K562 (cell line): ENCODE data around the gene HCRTR1. TPM values are rescaled to one million over a fixed set of nuclear protein-coding genes. Genes with fewer than 3 reads are reported as not detected.

Experiments
- ATAC-seq: fragments of 200-7000 bp; cut with Tn5 transposase; 3 replicates; pipeline ENCODE4 v1.9.1; 2020; ENCODE audit warnings: moderate library complexity
- BruUV-seq: library from RNA; stranded (reverse); fragments of 400-500 nt; replicated peaks from 2 replicates; lab custom pipeline; 2021; lab: Mats Ljungman, UMichigan
- CTCF ChIA-PET: fragments of 300-600 bp; formaldehyde crosslinking; extraction: SDS; loops from one replicate; lab custom pipeline; 2021; ENCODE audit warnings: low intra/inter-chr PET ratio; lab: Yijun Ruan, JAX
- POLR2A ChIA-PET: fragments of 300-600, 350-650 bp; sonication (Branson Sonifier 250); formaldehyde crosslinking; extraction: SDS; loops from one replicate; lab custom pipeline; 2021; ENCODE audit warnings: antibody characterized with exemption, inconsistent platforms; lab: Yijun Ruan, JAX
- DNase-seq, 4 experiments: peaks; one replicate each; pipeline versions ENCODE4 v3.0.0 to v3.0.0-alpha.2; 2011 to 2018; ENCODE audit warnings: low spot score in 3 of 4, mixed read lengths in 3 of 4; ENCODE audit errors: extremely low read depth in 1 of 4
- FAIRE-seq: peaks from 2 replicates; lab custom pipeline; 2011; peaks lifted over from hg19 to GRCh38; lab: Jason Lieb, UNC
- H2AFZ ChIP-seq: 2 replicates; pipeline ENCODE4 v1.6.0; 2011; ENCODE audit warnings: low read depth, low read length, control low read depth, inconsistent platforms
- H3K27ac ChIP-seq: fragments of 200-600 bp; 3 replicates; pipeline ENCODE4 v1.8.0; 2011; ENCODE audit warnings: low read depth, mild to moderate bottlenecking, control low read depth, inconsistent platforms, low read length, moderate library complexity, mixed read lengths; ENCODE audit errors: extremely low read depth
- H3K27me3 ChIP-seq, 2 experiments: fragments of 300-600 bp in 1 of 2; 2 replicates in 1 of 2; 3 replicates in 1 of 2; pipeline versions ENCODE4 v1.6.0 to v1.8.0; 2011; ENCODE audit warnings: inconsistent platforms in 2 of 2, low read length in 2 of 2, mild to moderate bottlenecking in 1 of 2, mixed read lengths in 1 of 2, moderate library complexity in 1 of 2; ENCODE audit not compliant: control insufficient read depth in 2 of 2, insufficient read depth in 2 of 2
- H3K36me3 ChIP-seq: fragments of 300-600 bp; 3 replicates; pipeline ENCODE4 v1.8.0; 2011; ENCODE audit warnings: mild to moderate bottlenecking, low read length, inconsistent platforms; ENCODE audit not compliant: control insufficient read depth, insufficient read depth
- H3K4me1 ChIP-seq, 2 experiments: fragments of 200-600 bp in 1 of 2; replicated peaks in 1 of 2; 2 replicates in 1 of 2; 3 replicates in 1 of 2; pipeline versions ENCODE4 v1.5.1 to v1.8.0; 2011; ENCODE audit warnings: inconsistent platforms in 2 of 2, low read length in 2 of 2, mild to moderate bottlenecking in 1 of 2, mixed read lengths in 1 of 2, moderate library complexity in 1 of 2; ENCODE audit not compliant: control insufficient read depth in 2 of 2, insufficient read depth in 2 of 2
- H3K4me2 ChIP-seq: 2 replicates; pipeline ENCODE4 v1.6.1; 2011; ENCODE audit warnings: low read length, control low read depth, inconsistent platforms, mixed read lengths; ENCODE audit not compliant: insufficient read depth
- H3K4me3 ChIP-seq: fragments of 200-600 bp; sonication (generic), shearing (Covaris generic); 2 replicates; pipeline ENCODE4 v1.5.1; 2016; ENCODE audit warnings: control low read depth, inconsistent platforms
- H3K79me2 ChIP-seq: fragments of 200-600 bp; 3 replicates; pipeline ENCODE4 v1.8.0; 2011; ENCODE audit warnings: low read length, inconsistent platforms; ENCODE audit not compliant: control insufficient read depth, insufficient read depth
- H3K9ac ChIP-seq, 2 experiments: 2 replicates each; pipeline versions ENCODE4 v1.6.0 to v1.6.1; 2011; ENCODE audit warnings: low read depth in 2 of 2, low read length in 2 of 2, control low read depth in 1 of 2, inconsistent platforms in 1 of 2, mild to moderate bottlenecking in 1 of 2, mixed read lengths in 1 of 2; ENCODE audit not compliant: insufficient read depth in 1 of 2
- H3K9me1 ChIP-seq: one replicate; pipeline ENCODE4 v1.6.0; 2011; ENCODE audit warnings: inconsistent platforms, mild to moderate bottlenecking, low read length, moderate library complexity; ENCODE audit not compliant: control insufficient read depth, insufficient read depth
- H3K9me3 ChIP-seq: replicated peaks from 2 replicates; pipeline ENCODE4 v1.5.1; 2011; ENCODE audit warnings: low read depth, low read length, inconsistent platforms; ENCODE audit not compliant: control insufficient read depth, insufficient read depth
- H4K20me1 ChIP-seq: replicated peaks from 2 replicates; pipeline ENCODE4 v1.6.1; 2011; ENCODE audit warnings: low read length, inconsistent platforms, mixed read lengths; ENCODE audit not compliant: control insufficient read depth, insufficient read depth
- C11orf30 ChIP-seq: fragments of 450-650 bp; IDR thresholded peaks from 2 replicates; pipeline ENCODE4 v1.6.1; 2016; ENCODE audit warnings: low read depth, mild to moderate bottlenecking
- EHMT2 ChIP-seq: fragments of 450-650 bp; IDR thresholded peaks from 2 replicates; pipeline ENCODE4 v1.6.1; 2018; ENCODE audit warnings: antibody characterized with exemption
- MTA1 ChIP-seq: fragments of 450-650 bp; IDR thresholded peaks from 2 replicates; pipeline ENCODE4 v1.6.1; 2017; ENCODE audit warnings: borderline replicate concordance
- NCOA1 ChIP-seq: fragments of 450-650 bp; IDR thresholded peaks from 2 replicates; pipeline ENCODE4 v1.6.1; 2016; ENCODE audit warnings: low read depth
- NCOA2 ChIP-seq, 2 experiments: fragments of 450-650 bp; IDR thresholded peaks; 2 replicates each; pipeline ENCODE4 v1.6.1; 2018; ENCODE audit warnings: mild to moderate bottlenecking in 2 of 2, moderate library complexity in 1 of 2; ENCODE audit not compliant: partially characterized antibody in 2 of 2
- NCOA4 ChIP-seq: fragments of 450-650 bp; IDR thresholded peaks from 2 replicates; pipeline ENCODE4 v1.6.1; 2018; ENCODE audit warnings: mild to moderate bottlenecking; ENCODE audit not compliant: partially characterized antibody
- RAD51 ChIP-seq: fragments of 450-650 bp; IDR thresholded peaks from 2 replicates; pipeline ENCODE4 v1.7.1; 2016; ENCODE audit warnings: low read depth, mild to moderate bottlenecking, borderline replicate concordance
- SAP30 ChIP-seq: fragments of 200-600 bp; sonication (generic); IDR thresholded peaks from 2 replicates; pipeline ENCODE4 v1.6.1; 2012; ENCODE audit warnings: borderline replicate concordance, low read depth, mild to moderate bottlenecking, moderate library complexity, low read length, control low read depth, inconsistent platforms; ENCODE audit not compliant: insufficient read depth, poor library complexity, severe bottlenecking
- SIN3A ChIP-seq, 2 experiments: fragments of 150-350 bp in 1 of 2; IDR thresholded peaks; 2 replicates each; pipeline ENCODE4 v1.6.1; 2011 to 2016; ENCODE audit warnings: borderline replicate concordance in 2 of 2, low read depth in 2 of 2, low read length in 2 of 2, mild to moderate bottlenecking in 2 of 2, moderate library complexity in 2 of 2; ENCODE audit not compliant: control insufficient read depth in 1 of 2
- SMARCC2 ChIP-seq: fragments of 450-650 bp; IDR thresholded peaks from 2 replicates; pipeline ENCODE4 v1.6.1; 2017; ENCODE audit warnings: antibody characterized with exemption, moderate library complexity, mild to moderate bottlenecking, low read depth
- ZBTB8A ChIP-seq: fragments of 450-650 bp; IDR thresholded peaks from 2 replicates; pipeline ENCODE4 v1.6.1; 2018; ENCODE audit warnings: mild to moderate bottlenecking, moderate library complexity; ENCODE audit not compliant: partially characterized antibody
- WGBS: fragments of 100-300 bp; shearing (Covaris generic); methylation state at CpG from one replicate; pipeline ENCODE4 v1.1.6; 2016; ENCODE audit warnings: low coverage, mixed read lengths; ENCODE audit not compliant: insufficient coverage; ENCODE audit errors: missing lambda C conversion rate; 5-methylcytosine and 5-hydroxymethylcytosine counted together
- in situ Hi-C: fragments of 300-500 bp; cut with MboI; formaldehyde crosslinking; loops from 4 replicates; pipeline ENCODE4 v1.15.0; 2018; ENCODE audit warnings: inconsistent platforms, mixed read lengths
- intact Hi-C: fragments of 100-400 bp; cut with micrococcal nuclease; formaldehyde crosslinking; loops from 2 replicates; pipeline ENCODE4 v1.14.2; 2022
- polyA plus RNA-seq, 8 experiments: library from polyadenylated mRNA; depleted of rRNA in 4 of 8; stranded (reverse) in 5 of 8; unstranded in 3 of 8; fragments of >200 nt; fragmentation: Nextera tagmentation in 2 of 8; fragmentation: Illumina TruSeq in 1 of 8; extraction: Ambion mirVana in 2 of 8; extraction: Trizol in 1 of 8; gene quantifications; 2 replicates each; pipeline versions ENCODE4 v1.2.1 to v1.2.3, GENCODE V29; 2011 to 2014; ENCODE audit warnings: inconsistent platforms in 1 of 8, missing spikeins in 1 of 8
- total RNA-seq, 7 experiments: library from RNA; depleted of rRNA in 6 of 7; stranded (reverse); fragments of >200 nt in 6 of 7; fragmentation: Illumina TruSeq in 2 of 7; extraction: Trizol in 2 of 7; gene quantifications; 2 replicates each; pipeline versions ENCODE4 v1.2.1 to v1.2.3, GENCODE V29; 2011 to 2021; ENCODE audit warnings: low replicate concordance in 1 of 7

HCRTR1 gene
- total and polyA plus RNA-seq, 9 of the 15 experiments (the other 6 are each of a cell fraction or from before 2014, with no cell fraction given): not detected

DNA sequence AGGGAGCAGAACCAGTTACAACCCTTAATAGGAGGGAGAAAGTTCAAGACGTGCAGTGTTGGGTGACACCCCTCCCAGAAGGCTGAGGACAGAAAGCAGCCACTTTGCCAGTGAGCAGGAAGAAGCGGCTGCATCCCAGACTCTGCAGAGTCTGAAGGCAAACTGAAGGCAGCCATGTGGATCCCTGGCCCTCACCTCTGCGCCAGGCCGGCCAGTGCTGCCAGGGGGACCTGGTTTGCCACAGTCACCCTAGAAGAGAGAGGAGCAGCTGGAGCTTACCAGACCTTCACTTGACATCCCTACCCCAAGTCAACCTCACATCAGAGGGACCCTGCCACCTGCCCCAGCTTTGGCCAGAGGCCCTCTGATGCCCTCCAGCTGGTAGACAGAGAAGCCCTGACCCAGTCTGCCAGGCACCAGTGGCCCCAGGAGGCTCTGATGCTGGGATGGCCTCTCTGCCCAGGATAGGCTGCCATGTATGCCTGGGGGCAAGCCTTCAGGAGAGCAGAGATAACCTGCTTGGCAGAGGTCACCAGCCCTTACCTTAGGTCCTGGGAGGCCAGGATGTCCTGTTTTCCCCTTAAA is 43.5 kb downstream of the HCRTR1 start:
- Histone ChIP-seq H3K9me3 (no peaks in the 10 kb centered on the region), H3K9me1 (no peaks in the 10 kb centered on the region), H2AFZ (no peak overlapping the region), H3K4me2 (no peak overlapping the region), H3K27ac (no peak overlapping the region), H3K4me3 (no peak overlapping the region), H3K36me3 (no peaks in the 10 kb centered on the region), H3K4me1 (peaks cover 0 to 3% of the 10 kb centered on the region in 2 experiments; a peak in 1 of 5 replicates), H3K9ac (no peak overlapping the region), H3K79me2 (no peaks in the 10 kb centered on the region), H4K20me1 (peaks cover 20% of the 10 kb centered on the region; the same call in 1 of the 2 replicates), H3K27me3 (peaks cover 33 to 77% of the 10 kb centered on the region in 2 experiments; a peak in 4 of 5 replicates)
- intact Hi-C loops: loop anchor here (5.0 kb wide), 1 partner anchor 751 kb away; no protein-coding TSS in a partner anchor
- no peak for DNase-seq
- ChIA-PET POLR2A (interaction anchor here (1.4 to 2.0 kb wide), 2 partner anchors 10 to 17 kb away, joined by 7 to 11 read pairs; partner anchors contain the start of gene PEF1), CTCF (no interaction called here)
- no peak for ATAC-seq
- in situ Hi-C loops: no loop called here
- BruUV-seq: no TSS peak
- TF ChIP-seq NCOA1: no peak
- TF ChIP-seq EHMT2: no peak
- TF ChIP-seq ZBTB8A: no peak
- TF ChIP-seq SIN3A (IDR thresholded peaks at IDR 0.05; ENCODE audit: borderline replicate concordance in 2 of 2, control insufficient read depth in 1 of 2, low read depth in 2 of 2, low read length in 2 of 2): no peak
- TF ChIP-seq C11orf30: no peak
- no peak for TF ChIP-seq SAP30
- TF ChIP-seq NCOA4: no peak
- TF ChIP-seq SMARCC2: no peak
- no peak for TF ChIP-seq RAD51
- no peak for TF ChIP-seq MTA1
- no peak for TF ChIP-seq NCOA2 (IDR thresholded peaks at IDR 0.05; ENCODE audit: partially characterized antibody in 2 of 2)
- WGBS: 0% methylated on average over 4 of the region's 4 CpGs
- FAIRE-seq: no peak
